ENCODE measurements around the gene CLTA. TPM values are rescaled to one million over a fixed set of nuclear protein-coding genes. Genes with fewer than 3 reads are reported as not detected.
A peak's percentile ranks its signal among the peaks of the same experiment; 100 is the strongest.

The CLTA gene
- total and polyA plus RNA-seq, 2 of the 8 experiments (the other 6 are each of a cell fraction or from before 2014, with no cell fraction given), result 137 to 236 TPM

- no peak overlapping the region for H4K91ac ChIP-seq (replicated peaks; ENCODE audit: insufficient read length, low read length)
- no peak overlapping the region for H2AK5ac ChIP-seq (ENCODE audit: low read depth, low read length)
- H3K9ac ChIP-seq (replicated peaks in 1 of 4; ENCODE audit: extremely low read depth in 1 of 4, low read depth in 3 of 4, low read length in 3 of 4), result no peak overlapping the region
- no peak overlapping the region for H2AFZ ChIP-seq (ENCODE audit: low read length)
- peaks cover 0 to 4% (median 0%) of the 10 kb centered on the region in 4 experiments; a peak in 1 of 7 replicates for H3K4me1 ChIP-seq (replicated peaks in 1 of 4; ENCODE audit: control insufficient read depth in 3 of 4, insufficient read depth in 4 of 4, low read length in 3 of 4)
- H4K20me1 ChIP-seq (replicated peaks in 1 of 2; ENCODE audit: control insufficient read depth in 1 of 2, insufficient read depth in 2 of 2, low read length in 2 of 2), result no peaks in the 10 kb centered on the region
- H2BK120ac ChIP-seq (replicated peaks; ENCODE audit: low read depth, low read length), result no peak overlapping the region
- no peak overlapping the region for H3K4ac ChIP-seq (replicated peaks; ENCODE audit: insufficient read length, low read depth, low read length)
- POLR2A ChIA-PET (ENCODE audit: partially characterized antibody), result interaction anchor here (0.6 to 3.6 kb wide), 3 partner anchors 9 to 33 kb away, joined by 3 to 18 read pairs (median 7); no protein-coding TSS in a partner anchor
- peaks cover 0 to 2% of the 10 kb centered on the region in 2 experiments; a peak in 2 of 4 replicates for H3K9me3 ChIP-seq (ENCODE audit: insufficient read depth in 2 of 2, low read depth in 1 of 2, low read length in 1 of 2)
- no peaks in the 10 kb centered on the region; a peak in 1 of 8 replicates for H3K36me3 ChIP-seq (ENCODE audit: control insufficient read depth in 2 of 4, insufficient read depth in 4 of 4, low read length in 3 of 4)
- H3K4me2 ChIP-seq (ENCODE audit: insufficient read depth in 1 of 2, low read depth in 2 of 2, low read length in 2 of 2), result no peak overlapping the region
- no peak overlapping the region for H3K18ac ChIP-seq (ENCODE audit: extremely low read depth, low read length)
- no peaks in the 10 kb centered on the region; the same call in 1 of the 2 replicates for H3K23me2 ChIP-seq (ENCODE audit: low read depth, low read length)
- H2BK20ac ChIP-seq (ENCODE audit: low read length), result no peak overlapping the region
- DNase-seq (ENCODE audit: low read depth in 1 of 2, low spot score in 2 of 2) (no peak), FAIRE-seq (no peak)
- no peak overlapping the region for H3K27ac ChIP-seq (ENCODE audit: low read depth, low read length)
- no peak overlapping the region for H3K4me3 ChIP-seq (ENCODE audit: extremely low read depth in 1 of 4, insufficient read depth in 2 of 4, low read depth in 3 of 4, low read length in 4 of 4)
- no peak overlapping the region for H3K23ac ChIP-seq (ENCODE audit: insufficient read length)
- no peak overlapping the region for H3K56ac ChIP-seq (replicated peaks; ENCODE audit: insufficient read length, low read depth, low read length)
- H3K14ac ChIP-seq (ENCODE audit: insufficient read length), result no peak overlapping the region
- no peak overlapping the region for H4K5ac ChIP-seq (ENCODE audit: insufficient read length, low read depth, low read length)
- no peak overlapping the region for H2BK15ac ChIP-seq (ENCODE audit: low read length)
- no peaks in the 10 kb centered on the region for H3K79me1 ChIP-seq (ENCODE audit: low read depth, low read length)
- no peak overlapping the region for H4K8ac ChIP-seq (ENCODE audit: extremely low read depth, insufficient read depth, low read length)
- H2BK12ac ChIP-seq (ENCODE audit: low read depth, low read length), result 0 out of 2 replicates have a peak overlapping the region, but pooled peaks have one; percentile 9
- no peaks in the 10 kb centered on the region for H3K27me3 ChIP-seq (replicated peaks in 1 of 4; ENCODE audit: control insufficient read depth in 3 of 4, extremely low read depth in 1 of 4, insufficient read depth in 3 of 4, low read length in 3 of 4)
- 89% methylated on average over 4 of the region's 4 CpGs; no CpG with 5 or more reads in 1 of the 2 experiments for WGBS, 2 experiments (ENCODE audit: extremely low coverage in 1 of 2, insufficient coverage in 1 of 2, insufficient read length in 1 of 2, insufficient replicate concordance in 2 of 2, low coverage in 1 of 2, low lambda C conversion rate in 2 of 2, missing lambda C conversion rate in 1 of 2)
- no peaks in the 10 kb centered on the region for H3K79me2 ChIP-seq (ENCODE audit: control insufficient read depth in 1 of 2, insufficient read depth in 2 of 2, low read length in 2 of 2)
- no peak overlapping the region for H2BK5ac ChIP-seq (ENCODE audit: low read depth, low read length)
- CTCF ChIA-PET (ENCODE audit: partially characterized antibody), result interaction anchor here (1.8 to 5.3 kb wide), 4 partner anchors 9 to 48 kb away, joined by 6 to 48 read pairs (median 8); no protein-coding TSS in a partner anchor
- TF ChIP-seq SP2 (IDR thresholded peaks at IDR 0.05; ENCODE audit: low read length) (no peak), MAFK (IDR thresholded peaks at IDR 0.05; ENCODE audit: low read depth, low read length) (no peak), POLR2AphosphoS5 (IDR thresholded peaks at IDR 0.05; ENCODE audit: low read depth, low read length) (no peak), E2F6 (IDR thresholded peaks at IDR 0.05) (no peak), POLR2A (IDR thresholded peaks at IDR 0.05; ENCODE audit: control extremely low read depth in 1 of 2, low read depth in 2 of 2, low read length in 2 of 2) (no peak), BACH1 (IDR thresholded peaks at IDR 0.05; ENCODE audit: low read length) (no peak)
Observed at GRCh38 chr9:36150574-36151315, 40.0 kb upstream of the CLTA start.

All from H1 (cell line).